IgD-negative memory B cell (primary cell): ENCODE measurements around the gene EIF6. TPM values are rescaled to one million over a fixed set of nuclear protein-coding genes. Genes with fewer than 3 reads are reported as not detected.

ENCODE experiments used
- polyA plus RNA-seq: library from polyadenylated mRNA; unstranded; fragments of 300-500 nt; fragmentation: Illumina TruSeq; gene quantifications from one replicate; pipeline ENCODE4 v1.2.3, GENCODE V29; 2021

EIF6 gene
- polyA plus RNA-seq, 1 donor from 2014 or later: 204 TPM

Other genes starting within 250 kb of the EIF6 start
- gene TRPC4AP, start 192.0 kb downstream of the EIF6 start, polyA plus RNA-seq: 53.4 TPM
- 51.9 TPM for gene EDEM2, start 137.4 kb downstream of the EIF6 start, polyA plus RNA-seq
- gene PROCR, start 112.7 kb downstream of the EIF6 start, polyA plus RNA-seq: not detected
- gene MMP24, start 58.1 kb downstream of the EIF6 start, polyA plus RNA-seq: 0.09 TPM
- gene MMP24OS, start 6.7 kb downstream of the EIF6 start, polyA plus RNA-seq: 14.0 TPM
- not detected for gene FAM83C, start 7.7 kb upstream of the EIF6 start, polyA plus RNA-seq
- gene UQCC1, start 127.2 kb upstream of the EIF6 start, polyA plus RNA-seq: 19.7 TPM
- not detected for gene GDF5, start 153.5 kb upstream of the EIF6 start, polyA plus RNA-seq
- 23.1 TPM for gene CEP250, start 170.8 kb upstream of the EIF6 start, polyA plus RNA-seq
- gene C20orf173, start 244.9 kb upstream of the EIF6 start, polyA plus RNA-seq: not detected